ENCODE measurements around the gene EIF4G3. TPM values are rescaled to one million over a fixed set of nuclear protein-coding genes. Genes with fewer than 3 reads are reported as not detected.
A peak's percentile ranks its signal among the peaks of the same experiment; 100 is the strongest.
"Not testable (repeated sequence)": the region's sequence is repeated elsewhere in the genome, so short reads cannot be mapped to it uniquely, and the experiment has no call there.

The EIF4G3 gene
- total and polyA plus RNA-seq, 7 donors, result 11.3 to 58.1 (median 39.5) TPM

DNA sequence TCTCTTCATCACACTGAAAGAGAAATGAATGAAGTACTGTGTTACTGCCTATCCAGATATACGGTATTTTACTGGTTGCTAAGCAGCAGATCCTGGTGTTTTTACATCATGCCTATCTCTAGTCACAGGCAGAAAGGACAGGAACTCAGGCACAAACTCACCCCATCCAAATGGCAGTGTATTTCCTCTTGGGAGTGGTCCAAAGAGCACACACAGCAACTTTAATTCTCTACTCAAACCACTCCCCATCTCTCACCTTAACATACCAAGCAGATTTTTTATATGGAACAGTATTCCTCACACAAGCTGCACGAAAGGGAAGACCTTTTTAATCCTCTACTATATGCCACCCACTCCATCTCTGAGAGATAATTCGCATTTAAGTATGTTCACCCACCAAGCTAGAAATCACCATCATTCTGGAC lies 27.3 kb downstream of the EIF4G3 start:
- Histone ChIP-seq H3K4me3 (no peak overlapping the region), H3K27me3 (ENCODE audit: insufficient read depth in 3 of 3, low read length in 2 of 3) (no peaks in the 10 kb centered on the region), H3K4me1 (peaks cover 35% of the 10 kb centered on the region), H3K27ac (peak overlapping the region; percentile 60), H3K36me3 (ENCODE audit: insufficient read depth in 1 of 2, low read depth in 1 of 2) (peaks cover 0 to 10% of the 10 kb centered on the region in 2 donors), H3K9me3 (no peaks in the 10 kb centered on the region)
- ATAC-seq (peak in 3 of 4 donors; percentile 17 to 49 (median 35)), DNase-seq (no peak)
- WGBS, 3 donors, result 37 to 49% (median 40%) methylated on average over 3 of the region's 3 CpGs
- TF ChIP-seq, protein P1, sequence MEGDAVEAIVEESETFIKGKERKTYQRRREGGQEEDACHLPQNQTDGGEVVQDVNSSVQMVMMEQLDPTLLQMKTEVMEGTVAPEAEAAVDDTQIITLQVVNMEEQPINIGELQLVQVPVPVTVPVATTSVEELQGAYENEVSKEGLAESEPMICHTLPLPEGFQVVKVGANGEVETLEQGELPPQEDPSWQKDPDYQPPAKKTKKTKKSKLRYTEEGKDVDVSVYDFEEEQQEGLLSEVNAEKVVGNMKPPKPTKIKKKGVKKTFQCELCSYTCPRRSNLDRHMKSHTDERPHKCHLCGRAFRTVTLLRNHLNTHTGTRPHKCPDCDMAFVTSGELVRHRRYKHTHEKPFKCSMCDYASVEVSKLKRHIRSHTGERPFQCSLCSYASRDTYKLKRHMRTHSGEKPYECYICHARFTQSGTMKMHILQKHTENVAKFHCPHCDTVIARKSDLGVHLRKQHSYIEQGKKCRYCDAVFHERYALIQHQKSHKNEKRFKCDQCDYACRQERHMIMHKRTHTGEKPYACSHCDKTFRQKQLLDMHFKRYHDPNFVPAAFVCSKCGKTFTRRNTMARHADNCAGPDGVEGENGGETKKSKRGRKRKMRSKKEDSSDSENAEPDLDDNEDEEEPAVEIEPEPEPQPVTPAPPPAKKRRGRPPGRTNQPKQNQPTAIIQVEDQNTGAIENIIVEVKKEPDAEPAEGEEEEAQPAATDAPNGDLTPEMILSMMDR (IDR thresholded peaks at IDR 0.05), result no peak
- intact Hi-C loops (cut with DNase I), result no loop called here

DNA sequence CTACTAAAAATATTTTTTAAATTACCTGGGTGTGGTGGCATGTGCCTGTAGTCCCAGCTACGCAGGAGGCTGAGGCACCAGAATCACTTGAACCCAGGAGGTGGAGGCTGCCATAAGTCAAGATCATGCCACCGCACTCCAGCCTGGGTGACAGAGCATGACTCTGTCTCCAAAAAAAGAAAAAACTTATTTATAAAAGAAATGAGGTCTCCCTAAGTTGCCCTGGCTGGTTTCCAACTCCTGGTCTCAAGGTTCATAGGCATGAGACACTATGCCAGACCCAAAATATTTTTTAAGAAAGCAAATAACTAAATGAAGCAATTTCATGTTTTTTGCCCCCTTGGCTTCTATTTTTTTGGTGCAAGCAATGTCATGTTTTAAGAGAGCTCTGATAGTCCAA lies 32.9 kb downstream of the EIF4G3 start:
- no peaks in the 10 kb centered on the region for H3K9me3 ChIP-seq
- DNase-seq (no peak), ATAC-seq (no peak)
- H3K4me3 ChIP-seq, result no peak overlapping the region
- intact Hi-C loops (cut with DNase I), result no loop called here
- WGBS, 3 donors, result 66 to 96% (median 84%) methylated on average over 2 of the region's 2 CpGs
- no peaks in the 10 kb centered on the region for H3K27me3 ChIP-seq (ENCODE audit: insufficient read depth in 3 of 3, low read length in 2 of 3)
- no peak overlapping the region for H3K27ac ChIP-seq
- H3K36me3 ChIP-seq (ENCODE audit: insufficient read depth in 1 of 2, low read depth in 1 of 2), result peaks cover 0 to 18% of the 10 kb centered on the region in 2 donors
- no peaks in the 10 kb centered on the region for H3K4me1 ChIP-seq
- TF ChIP-seq, protein P1 (IDR thresholded peaks at IDR 0.05), result no peak

DNA sequence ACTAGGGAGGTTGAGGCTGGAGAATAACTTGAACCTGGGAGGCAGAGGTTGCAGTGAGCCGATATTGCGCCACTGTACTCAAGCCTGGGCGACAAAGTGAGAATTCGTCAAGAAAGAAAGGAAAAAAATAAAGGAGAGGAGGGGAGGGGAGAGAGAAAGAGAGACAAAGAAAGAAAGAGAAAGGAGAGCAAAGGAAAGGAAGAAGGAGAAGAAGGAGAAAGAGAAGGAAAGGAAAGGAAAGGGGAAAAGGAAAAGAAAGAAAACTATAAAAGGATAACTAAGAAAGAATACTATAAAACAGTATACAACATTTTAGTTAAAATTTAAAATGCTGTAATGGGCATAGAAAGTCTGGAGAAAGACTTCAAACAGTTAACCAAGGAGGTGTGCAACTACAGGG lies 33.6 kb downstream of the EIF4G3 start:
- no peak for DNase-seq
- Histone ChIP-seq H3K27ac (no peak overlapping the region), H3K27me3 (ENCODE audit: insufficient read depth in 3 of 3, low read length in 2 of 3) (no peaks in the 10 kb centered on the region), H3K36me3 (ENCODE audit: insufficient read depth in 1 of 2, low read depth in 1 of 2) (peaks cover 0 to 12% of the 10 kb centered on the region in 2 donors), H3K9me3 (no peaks in the 10 kb centered on the region), H3K4me3 (no peak overlapping the region), H3K4me1 (no peaks in the 10 kb centered on the region)
- WGBS, 3 donors, result 97 to 100% (median 98%) methylated on average over 4 of the region's 4 CpGs
- ATAC-seq, result no peak
- TF ChIP-seq, protein P1 (IDR thresholded peaks at IDR 0.05), result no peak
- intact Hi-C loops (cut with DNase I), result no loop called here

DNA sequence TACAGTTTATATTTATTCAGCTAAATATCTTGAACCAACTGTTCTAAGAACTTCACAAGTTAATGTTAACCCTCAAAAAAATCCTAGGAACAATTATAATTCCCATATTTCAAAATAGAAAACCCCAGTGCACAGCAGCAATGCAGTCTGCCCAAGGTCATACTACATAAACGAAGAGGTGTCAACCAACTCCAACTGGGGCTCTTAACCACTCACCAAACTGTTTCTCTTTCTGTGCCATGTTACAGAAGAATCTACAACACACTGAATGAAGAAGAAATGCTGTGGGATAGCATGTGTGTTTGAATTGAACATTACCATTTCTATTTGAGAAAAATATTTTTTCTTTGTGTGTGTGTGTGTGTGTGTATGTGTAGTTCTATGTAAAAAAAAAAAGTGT lies 35.7 kb downstream of the EIF4G3 start:
- Histone ChIP-seq H3K4me1 (no peaks in the 10 kb centered on the region), H3K9me3 (no peaks in the 10 kb centered on the region), H3K27ac (no peak overlapping the region), H3K27me3 (ENCODE audit: insufficient read depth in 3 of 3, low read length in 2 of 3) (no peaks in the 10 kb centered on the region), H3K36me3 (ENCODE audit: insufficient read depth in 1 of 2, low read depth in 1 of 2) (peaks cover 0 to 9% of the 10 kb centered on the region in 2 donors), H3K4me3 (no peak overlapping the region)
- TF ChIP-seq, protein P1 (IDR thresholded peaks at IDR 0.05), result no peak
- intact Hi-C loops (cut with DNase I), result no loop called here
- DNase-seq (no peak), ATAC-seq (no peak)
- WGBS, 3 donors, result 26 to 43% (median 38%) methylated on average over 1 of the region's 1 CpG

GRCh38 chr1:21139601-21140000 lies 37.1 kb downstream of the EIF4G3 start:
- ATAC-seq (peak; percentile 35 to 85 (median 61)), DNase-seq (peak; percentile 32 to 62)
- Histone ChIP-seq H3K27ac (no peak overlapping the region), H3K27me3 (ENCODE audit: insufficient read depth in 3 of 3, low read length in 2 of 3) (no peaks in the 10 kb centered on the region), H3K4me1 (no peaks in the 10 kb centered on the region), H3K36me3 (ENCODE audit: insufficient read depth in 1 of 2, low read depth in 1 of 2) (peaks cover 0 to 14% of the 10 kb centered on the region in 2 donors), H3K4me3 (no peak overlapping the region), H3K9me3 (no peaks in the 10 kb centered on the region)
- WGBS, 3 donors, result 2 to 10% (median 2%) methylated on average over 2 of the region's 2 CpGs
- intact Hi-C loops (cut with DNase I), result no loop called here
- TF ChIP-seq, protein P1 (IDR thresholded peaks at IDR 0.05), result no peak

- H3K4me3 ChIP-seq; H3K27ac ChIP-seq; ATAC-seq; H3K4me1 ChIP-seq; DNase-seq; H3K36me3 ChIP-seq (ENCODE audit: insufficient read depth in 1 of 2, low read depth in 1 of 2); H3K27me3 ChIP-seq (ENCODE audit: insufficient read depth in 3 of 3, low read length in 2 of 3); H3K9me3 ChIP-seq; intact Hi-C loops (cut with DNase I): not testable (repeated sequence)
- 99 to 100% (median 99%) methylated on average over 5 of the region's 5 CpGs for WGBS, 3 donors
These were observed 40.4 kb downstream of the EIF4G3 start for GRCh38 chr1:21136344-21136743.
